GM20000 (cell line): ENCODE measurements around the gene UBAC2.

Experiments
- DNase-seq: peaks from one replicate; pipeline ENCODE4 v3.0.0; 2012; ENCODE audit warnings: low spot score
- TF ChIP-seq, protein P1 (sequence below): IDR thresholded peaks from 2 replicates; pipeline ENCODE4 v1.5.1; 2012; ENCODE audit warnings: mild to moderate bottlenecking, control low read depth; ENCODE audit errors: extremely low read depth, missing control alignments

Gene UBAC2

DNA sequence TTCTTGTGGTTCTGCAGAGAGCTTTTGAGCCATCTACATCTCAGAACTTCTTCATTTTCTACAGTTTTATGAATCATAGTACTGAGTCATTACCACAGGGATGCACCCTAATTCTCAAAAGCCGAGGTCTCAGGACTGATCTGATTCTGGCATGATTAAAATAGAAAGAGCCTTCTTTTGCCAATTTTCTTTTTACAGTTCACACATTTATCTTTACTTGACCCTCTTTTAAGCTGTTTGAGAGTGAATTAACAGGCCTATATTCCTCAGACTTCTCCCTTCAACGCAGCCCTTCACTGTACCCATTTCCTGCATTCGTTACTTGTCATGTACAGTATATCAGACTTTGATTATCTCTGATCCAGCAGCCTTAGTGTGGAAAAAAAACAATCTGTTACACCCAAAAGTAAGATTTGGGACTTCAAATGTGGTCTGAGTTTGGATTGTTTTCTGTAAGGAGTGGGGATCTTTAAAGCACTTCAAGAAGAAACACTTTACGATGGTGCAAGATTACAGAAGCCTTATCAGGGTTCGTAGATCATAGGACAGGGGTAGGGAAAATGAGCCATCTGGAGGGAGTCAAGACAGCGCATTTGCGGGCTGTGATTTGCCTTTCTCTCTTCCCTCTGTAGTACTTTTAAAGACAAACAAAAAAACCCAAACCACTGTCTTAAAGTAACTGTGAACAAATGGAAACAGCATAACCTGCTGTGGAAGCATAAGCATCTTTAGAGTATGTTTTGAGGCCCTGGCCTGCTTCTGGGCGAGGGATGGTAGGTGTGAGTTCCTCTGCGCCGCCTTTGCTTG is 121.8 kb downstream of the UBAC2 start:
- TF ChIP-seq, protein P1, sequence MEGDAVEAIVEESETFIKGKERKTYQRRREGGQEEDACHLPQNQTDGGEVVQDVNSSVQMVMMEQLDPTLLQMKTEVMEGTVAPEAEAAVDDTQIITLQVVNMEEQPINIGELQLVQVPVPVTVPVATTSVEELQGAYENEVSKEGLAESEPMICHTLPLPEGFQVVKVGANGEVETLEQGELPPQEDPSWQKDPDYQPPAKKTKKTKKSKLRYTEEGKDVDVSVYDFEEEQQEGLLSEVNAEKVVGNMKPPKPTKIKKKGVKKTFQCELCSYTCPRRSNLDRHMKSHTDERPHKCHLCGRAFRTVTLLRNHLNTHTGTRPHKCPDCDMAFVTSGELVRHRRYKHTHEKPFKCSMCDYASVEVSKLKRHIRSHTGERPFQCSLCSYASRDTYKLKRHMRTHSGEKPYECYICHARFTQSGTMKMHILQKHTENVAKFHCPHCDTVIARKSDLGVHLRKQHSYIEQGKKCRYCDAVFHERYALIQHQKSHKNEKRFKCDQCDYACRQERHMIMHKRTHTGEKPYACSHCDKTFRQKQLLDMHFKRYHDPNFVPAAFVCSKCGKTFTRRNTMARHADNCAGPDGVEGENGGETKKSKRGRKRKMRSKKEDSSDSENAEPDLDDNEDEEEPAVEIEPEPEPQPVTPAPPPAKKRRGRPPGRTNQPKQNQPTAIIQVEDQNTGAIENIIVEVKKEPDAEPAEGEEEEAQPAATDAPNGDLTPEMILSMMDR = no peak
- peak; percentile 59 for DNase-seq

DNA sequence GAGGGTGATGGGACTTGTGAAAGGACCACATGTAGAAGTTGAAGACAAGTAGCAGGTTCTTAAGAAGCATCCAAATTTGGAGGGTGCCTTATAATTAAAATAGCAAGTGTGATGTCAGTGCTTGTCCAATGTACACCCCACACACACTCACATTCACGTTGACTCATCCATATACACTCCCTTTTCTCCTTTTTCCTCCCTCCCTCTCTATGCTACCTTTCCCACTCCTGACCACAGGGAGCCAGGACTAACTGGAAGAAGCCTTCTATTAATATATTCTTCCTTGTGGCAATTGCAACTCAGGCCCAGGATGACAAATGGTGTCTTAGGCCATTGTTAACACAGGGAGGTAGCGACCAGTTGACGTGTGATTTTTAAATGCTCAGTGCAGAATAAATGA is 122.8 kb downstream of the UBAC2 start:
- TF ChIP-seq, protein P1 = no peak
- no peak for DNase-seq

DNA sequence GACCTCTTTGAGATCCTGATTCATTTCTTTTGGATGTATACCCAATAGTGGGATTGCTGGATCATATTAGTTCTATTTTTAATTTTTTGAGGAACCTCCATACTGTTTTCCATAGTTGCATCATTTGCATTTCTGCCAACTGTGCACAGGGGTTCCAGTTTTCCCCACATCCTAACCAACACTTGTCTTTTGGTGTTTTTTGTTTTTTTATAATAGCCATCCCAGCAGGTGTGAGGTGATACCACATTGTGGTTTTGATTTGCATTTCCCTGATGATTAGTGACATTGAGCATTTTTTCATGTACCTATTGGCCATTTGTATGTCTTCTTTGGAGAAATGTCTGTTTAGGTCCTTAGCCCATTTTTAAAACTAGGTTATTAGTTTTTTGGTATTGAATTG is 125.4 kb downstream of the UBAC2 start:
- TF ChIP-seq, protein P1 = no peak
- DNase-seq = no peak

DNA sequence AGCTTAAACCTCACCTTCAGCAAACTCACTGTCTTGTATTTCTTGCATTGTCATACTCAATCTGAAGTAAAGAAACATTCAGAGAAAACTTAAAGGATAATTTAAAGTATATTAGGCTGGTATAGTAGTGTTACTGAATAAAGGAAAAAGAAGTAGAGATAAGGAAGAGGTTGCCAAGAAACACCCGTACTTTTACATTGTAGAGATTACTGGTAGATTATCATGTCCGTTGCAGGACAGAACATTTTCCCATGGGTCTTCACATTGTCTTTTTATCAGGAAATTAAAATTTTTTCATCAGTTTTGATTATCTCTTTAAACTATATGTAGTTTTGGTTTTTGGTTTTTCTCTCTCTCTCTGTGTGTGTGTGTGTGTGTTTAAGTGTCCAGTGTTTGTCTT is 126.5 kb downstream of the UBAC2 start:
- TF ChIP-seq, protein P1 = no peak
- no peak for DNase-seq

DNA sequence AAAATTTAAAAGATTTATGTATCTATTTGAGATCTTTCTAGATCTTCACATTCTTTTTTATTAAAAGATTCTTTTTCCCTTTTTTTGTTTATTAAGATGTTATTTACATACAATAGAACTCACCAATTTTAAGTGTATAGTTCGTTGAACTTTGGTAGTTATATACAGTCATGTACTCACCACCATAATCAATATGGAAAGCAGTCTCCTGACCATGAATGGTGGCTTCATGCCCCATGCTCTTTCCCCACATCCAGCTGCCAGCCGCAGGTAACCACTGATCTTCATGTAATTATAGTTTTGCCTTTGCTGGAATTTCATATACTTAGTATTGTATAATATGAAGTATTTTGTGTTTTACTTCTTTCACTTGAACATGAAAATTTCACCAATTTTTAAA is 127.1 kb downstream of the UBAC2 start:
- TF ChIP-seq, protein P1 = no peak
- DNase-seq = no peak

DNA sequence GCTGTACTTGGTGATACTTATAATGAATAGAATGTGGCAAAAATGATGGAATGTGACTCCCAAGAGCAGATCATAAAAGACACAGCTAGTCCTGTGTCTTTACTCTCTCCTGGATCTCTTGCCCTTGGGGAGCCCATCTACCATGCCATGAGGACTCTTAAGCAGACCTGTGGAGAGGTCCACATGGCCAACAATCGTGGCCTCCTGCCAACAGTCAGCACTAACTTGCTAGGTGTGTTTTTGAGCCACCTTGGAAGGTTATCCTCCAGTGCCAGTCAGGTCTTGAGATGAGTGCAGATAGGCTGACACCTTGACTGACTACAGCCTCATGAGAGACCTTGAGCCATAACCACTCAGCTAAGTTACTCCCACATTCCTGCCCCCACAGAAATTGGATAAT is 128.8 kb downstream of the UBAC2 start:
- DNase-seq = no peak
- TF ChIP-seq, protein P1 = no peak

DNA sequence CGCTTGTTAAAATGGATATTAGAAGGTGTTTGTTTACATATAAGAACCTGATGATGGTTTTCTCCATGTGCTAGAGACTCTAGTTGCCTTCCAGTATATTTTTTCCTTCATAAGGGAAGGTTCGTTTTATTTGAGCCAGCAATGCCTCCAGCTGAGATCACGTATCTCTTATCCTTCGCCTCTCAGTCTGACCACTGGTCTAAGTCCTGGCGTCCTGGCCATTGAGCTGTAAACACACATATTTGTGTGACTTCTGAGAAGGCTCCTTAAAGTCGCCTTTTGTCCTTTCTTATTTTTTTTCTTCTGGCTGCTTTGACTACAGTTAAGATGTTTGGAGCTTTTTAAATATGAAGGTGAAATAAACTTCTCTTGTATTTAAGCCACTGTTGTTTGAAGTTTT is 130.3 kb downstream of the UBAC2 start:
- TF ChIP-seq, protein P1 = no peak
- no peak for DNase-seq
